NCI-H2081 (cell line): ENCODE results near the gene LRRC71.
"Not testable (repeated sequence)": the region's sequence is repeated elsewhere in the genome, so short reads cannot be mapped to it uniquely, and the experiment has no call there.

Experiments used
- DNase-seq, 2 experiments: peaks; one replicate each; lab custom pipeline; 2025; lab: John Stamatoyannopoulos, UW

Gene LRRC71

GRCh38 chr1:156905651-156906050, 14.8 kb upstream of the LRRC71 start:
- DNase-seq: no peak

- no peak for DNase-seq
Measured at GRCh38 chr1:156906206-156906906, 14.1 kb upstream of the LRRC71 start.

GRCh38 chr1:156908541-156908940, 11.9 kb upstream of the LRRC71 start:
- no peak for DNase-seq

GRCh38 chr1:156908955-156909354, 11.5 kb upstream of the LRRC71 start:
- DNase-seq: no peak

DNA sequence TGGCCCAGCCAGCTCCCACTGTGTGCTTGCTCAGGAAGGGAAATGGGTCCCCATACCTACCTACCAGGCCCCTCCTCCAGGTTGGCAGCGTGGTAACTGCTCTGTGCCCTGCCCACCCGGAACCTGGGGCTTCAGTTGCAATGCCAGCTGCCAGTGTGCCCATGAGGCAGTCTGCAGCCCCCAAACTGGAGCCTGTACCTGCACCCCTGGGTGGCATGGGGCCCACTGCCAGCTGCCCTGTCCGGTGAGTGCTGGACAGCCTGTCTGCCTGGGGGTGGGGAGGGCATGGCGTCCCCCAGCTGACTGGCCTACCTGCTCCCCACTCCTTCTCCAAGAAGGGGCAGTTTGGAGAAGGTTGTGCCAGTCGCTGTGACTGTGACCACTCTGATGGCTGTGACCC, 10.8 kb upstream of the LRRC71 start:
- no peak for DNase-seq

DNA sequence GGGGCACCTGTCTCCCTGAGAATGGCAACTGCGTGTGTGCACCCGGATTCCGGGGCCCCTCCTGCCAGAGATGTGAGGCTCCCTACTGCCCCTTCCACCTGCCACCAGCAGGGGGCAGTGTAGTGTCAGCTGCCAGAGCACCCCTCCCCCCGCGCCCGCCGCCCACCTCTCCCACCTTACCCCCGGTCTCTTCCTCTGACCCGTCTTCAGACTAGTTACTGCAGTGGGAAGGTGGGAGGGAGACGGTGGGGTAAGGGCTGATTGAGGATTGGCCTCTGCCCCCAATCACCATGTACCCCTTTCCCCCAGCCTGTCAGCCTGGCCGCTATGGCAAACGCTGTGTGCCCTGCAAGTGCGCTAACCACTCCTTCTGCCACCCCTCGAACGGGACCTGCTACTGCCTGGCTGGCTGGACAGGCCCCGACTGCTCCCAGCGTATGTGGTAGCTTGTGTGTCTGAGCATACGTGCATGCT, 10.1 kb upstream of the LRRC71 start:
- DNase-seq: peak; percentile 31 to 32

- no peak for DNase-seq
Measured at GRCh38 chr1:156911577-156912298, 8.7 kb upstream of the LRRC71 start.

DNA sequence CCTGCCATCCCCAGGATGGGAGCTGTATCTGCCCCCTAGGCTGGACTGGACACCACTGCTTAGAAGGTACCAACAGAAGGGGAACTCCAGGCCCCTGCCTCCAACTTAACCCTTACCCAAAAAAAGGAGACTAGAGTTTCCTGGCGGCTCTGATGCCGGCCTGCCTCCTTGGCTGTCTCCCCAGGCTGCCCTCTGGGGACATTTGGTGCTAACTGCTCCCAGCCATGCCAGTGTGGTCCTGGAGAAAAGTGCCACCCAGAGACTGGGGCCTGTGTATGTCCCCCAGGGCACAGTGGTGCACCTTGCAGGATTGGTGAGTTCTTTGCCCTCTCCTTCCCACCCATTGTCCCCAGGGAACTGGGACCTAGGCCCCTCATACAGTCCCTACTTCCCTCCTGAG, 8.1 kb upstream of the LRRC71 start:
- DNase-seq: no peak

DNA sequence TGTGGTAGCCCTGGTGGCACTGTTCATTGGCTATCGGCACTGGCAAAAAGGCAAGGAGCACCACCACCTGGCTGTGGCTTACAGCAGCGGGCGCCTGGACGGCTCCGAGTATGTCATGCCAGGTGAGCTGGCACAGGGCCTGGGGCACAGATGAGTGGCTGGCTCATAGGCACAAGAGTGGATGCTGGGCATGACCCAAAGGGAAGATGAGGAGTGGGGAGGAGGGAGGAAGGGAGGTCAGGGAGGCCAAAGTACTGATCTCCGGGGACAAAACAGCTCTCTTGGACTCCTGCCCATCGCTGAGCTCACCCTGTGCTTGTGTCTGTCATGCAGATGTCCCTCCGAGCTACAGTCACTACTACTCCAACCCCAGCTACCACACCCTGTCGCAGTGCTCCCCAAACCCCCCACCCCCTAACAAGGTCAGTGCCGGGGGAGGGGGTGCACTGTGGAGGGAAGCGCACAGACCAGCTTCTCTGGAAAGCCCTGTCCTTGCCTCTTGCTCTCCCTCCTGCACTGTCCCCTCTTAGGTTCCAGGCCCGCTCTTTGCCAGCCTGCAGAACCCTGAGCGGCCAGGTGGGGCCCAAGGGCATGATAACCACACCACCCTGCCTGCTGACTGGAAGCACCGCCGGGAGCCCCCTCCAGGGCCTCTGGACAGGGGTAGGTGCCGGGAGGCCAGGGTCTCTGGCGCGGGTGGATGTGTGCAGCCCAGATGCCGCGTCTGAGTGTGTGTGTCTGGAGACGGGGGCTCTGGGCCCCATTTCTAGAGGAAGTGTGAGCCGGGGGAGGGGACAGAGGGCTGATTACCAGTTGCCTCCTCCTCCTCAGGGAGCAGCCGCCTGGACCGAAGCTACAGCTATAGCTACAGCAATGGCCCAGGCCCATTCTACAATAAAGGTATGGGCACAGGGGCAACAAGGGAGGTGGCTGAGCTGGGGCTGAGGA, 7.3 kb upstream of the LRRC71 start:
- no peak for DNase-seq

DNA sequence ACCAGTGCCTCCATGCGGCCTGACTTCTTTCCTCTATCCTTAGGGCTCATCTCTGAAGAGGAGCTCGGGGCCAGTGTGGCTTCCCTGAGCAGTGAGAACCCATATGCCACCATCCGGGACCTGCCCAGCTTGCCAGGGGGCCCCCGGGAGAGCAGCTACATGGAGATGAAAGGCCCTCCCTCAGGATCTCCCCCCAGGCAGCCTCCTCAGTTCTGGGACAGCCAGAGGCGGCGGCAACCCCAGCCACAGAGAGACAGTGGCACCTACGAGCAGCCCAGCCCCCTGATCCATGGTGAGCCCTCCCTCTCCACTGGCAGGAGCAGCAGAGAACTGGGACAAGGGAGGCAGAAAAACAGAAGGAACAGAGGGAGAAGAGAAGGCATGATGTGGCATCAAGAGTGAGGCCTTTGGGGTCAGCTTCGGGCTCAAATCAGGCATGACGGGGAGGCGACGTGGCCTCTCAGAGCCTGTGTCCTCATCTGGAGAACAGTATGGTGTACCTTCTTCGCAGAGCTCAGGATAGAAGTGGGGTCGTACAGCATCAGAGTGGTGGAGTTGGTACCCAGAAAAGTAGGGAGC, 6.5 kb upstream of the LRRC71 start:
- DNase-seq: no peak

- DNase-seq: no peak
Measured at GRCh38 chr1:156914440-156914856, 6.0 kb upstream of the LRRC71 start.

- no peak for DNase-seq
Measured at GRCh38 chr1:156921053-156921529, 659 bp downstream of the LRRC71 start.

GRCh38 chr1:156922986-156923669, 2.7 kb downstream of the LRRC71 start:
- peak; percentile 65 to 87 for DNase-seq

DNA sequence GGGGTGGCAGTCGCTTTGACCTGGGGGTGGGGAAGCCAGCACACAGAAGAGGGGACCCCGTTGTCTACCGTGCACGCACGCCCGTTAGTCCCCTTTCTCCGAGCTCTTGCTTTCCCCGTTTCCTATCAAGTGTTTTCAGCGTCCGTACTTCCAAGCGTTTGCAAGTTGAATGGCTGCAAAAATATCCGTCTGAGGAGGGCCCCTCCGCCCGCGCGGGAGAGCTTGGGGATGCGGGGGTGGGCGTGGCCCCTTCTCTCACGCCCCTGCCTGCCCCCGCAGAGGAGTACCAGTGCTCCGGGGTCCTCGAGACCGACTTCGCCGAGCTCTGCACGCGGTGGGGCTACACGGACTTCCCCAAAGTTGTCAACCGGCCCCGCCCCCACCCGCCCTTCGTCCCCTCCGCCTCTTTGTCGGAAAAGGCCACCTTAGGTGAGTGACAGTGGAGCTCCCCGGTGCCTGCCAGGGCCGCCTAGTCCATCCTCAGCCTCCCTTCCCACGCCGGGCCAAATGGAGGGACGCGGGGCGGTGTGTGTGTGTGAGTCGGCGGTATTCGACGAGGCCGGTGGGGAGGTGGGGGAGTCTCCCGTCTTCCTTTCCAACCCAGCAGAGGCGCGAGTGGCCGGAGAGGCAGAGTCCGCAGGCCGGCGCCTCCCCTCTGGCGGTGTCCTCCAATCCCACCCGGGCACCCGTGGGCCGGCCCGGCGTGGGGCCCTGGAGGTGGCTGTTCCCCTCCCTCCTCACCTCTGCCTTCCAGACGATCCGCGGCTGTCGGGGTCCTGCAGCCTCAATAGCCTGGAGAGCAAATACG, 3.4 kb downstream of the LRRC71 start:
- no peak for DNase-seq

DNA sequence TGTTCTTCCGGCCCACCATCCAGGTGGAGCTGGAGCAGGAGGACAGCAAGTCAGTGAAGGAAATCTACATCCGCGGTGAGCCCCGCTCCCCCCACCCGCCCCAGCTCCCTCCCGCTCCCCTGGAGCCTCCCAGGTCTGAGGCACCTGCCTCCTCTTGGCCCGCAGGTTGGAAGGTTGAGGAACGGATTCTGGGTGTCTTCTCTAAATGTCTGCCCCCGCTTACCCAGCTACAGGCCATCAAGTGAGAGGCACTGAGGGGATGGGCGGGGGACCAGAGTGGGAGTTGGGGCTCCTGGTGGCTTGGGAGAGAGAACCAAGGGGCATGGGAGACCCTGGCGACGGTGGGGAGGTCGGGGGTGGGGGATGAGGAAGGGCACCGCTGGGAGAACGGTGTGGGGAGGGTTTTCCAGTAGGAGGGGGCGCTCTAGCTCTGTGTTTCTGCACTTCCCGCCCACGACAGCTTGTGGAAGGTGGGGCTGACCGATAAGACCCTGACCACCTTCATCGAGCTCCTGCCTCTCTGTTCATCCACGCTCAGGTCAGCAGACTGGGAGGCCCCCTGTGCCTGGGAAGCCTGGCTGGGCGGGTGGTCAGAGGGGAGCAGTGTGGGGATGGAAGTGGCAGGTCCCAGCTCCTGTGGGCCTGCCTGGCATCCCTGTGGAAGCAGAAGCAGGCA, 4.2 kb downstream of the LRRC71 start:
- DNase-seq: no peak

- no peak for DNase-seq
Measured at GRCh38 chr1:156925154-156926010, 5.0 kb downstream of the LRRC71 start.

DNA sequence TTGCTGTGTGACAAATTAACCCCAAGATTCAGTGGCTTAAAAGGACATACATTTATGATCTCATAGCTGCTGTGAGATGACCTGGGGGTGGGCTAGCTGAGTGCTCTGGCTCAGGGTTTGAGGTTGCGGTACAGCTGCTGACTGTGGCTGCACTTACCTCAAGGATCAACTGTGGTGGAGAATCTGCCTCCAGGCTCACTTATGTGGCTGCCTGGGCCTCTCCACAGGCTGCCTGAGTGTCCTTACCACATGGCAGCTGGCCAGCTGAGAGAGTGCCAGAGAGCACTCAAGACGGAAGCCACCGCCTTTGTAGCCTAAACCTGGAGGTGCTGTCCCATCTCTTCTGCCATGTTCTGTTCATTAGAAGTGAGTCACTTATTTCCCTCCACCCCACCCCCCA, 5.7 kb downstream of the LRRC71 start:
- DNase-seq: peak in 1 of 2 experiments; percentile 27

DNA sequence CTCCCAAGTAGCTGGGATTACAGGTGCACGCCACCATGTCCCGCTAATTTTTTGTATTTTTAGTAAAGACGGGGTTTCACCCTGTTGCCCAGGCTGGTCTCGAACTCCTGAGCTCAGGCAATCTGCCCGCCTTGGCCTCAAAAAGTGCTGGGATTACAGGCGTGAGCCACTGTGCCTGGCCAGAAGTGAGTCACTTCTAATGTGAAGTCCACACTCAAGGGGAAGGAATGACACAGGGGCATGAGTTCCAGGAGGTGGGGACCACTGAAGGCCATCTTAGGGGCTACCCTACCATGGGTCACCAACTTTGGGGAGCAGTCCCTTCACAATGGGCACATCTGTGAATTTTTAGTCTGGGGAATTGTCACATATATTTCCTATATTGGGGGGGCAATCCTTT, 6.3 kb downstream of the LRRC71 start:
- DNase-seq: not testable (repeated sequence)
